Measurements from ENCODE around the gene ST14.
A peak's percentile ranks its signal among the peaks of the same experiment; 100 is the strongest.
"Not testable (repeated sequence)": the region's sequence is repeated elsewhere in the genome, so short reads cannot be mapped to it uniquely, and the experiment has no call there.

ST14 gene

GRCh38 chr11:130165601-130166456 is 6.2 kb downstream of the ST14 start:
- peak; percentile 55 for DNase-seq

- peak; percentile 53 for DNase-seq
Observed at GRCh38 chr11:130166457-130166784, 6.8 kb downstream of the ST14 start.

GRCh38 chr11:130167146-130167545 is 7.6 kb downstream of the ST14 start:
- no peak for DNase-seq

- no peak for DNase-seq
Observed at GRCh38 chr11:130168105-130168504, 8.5 kb downstream of the ST14 start.

DNA sequence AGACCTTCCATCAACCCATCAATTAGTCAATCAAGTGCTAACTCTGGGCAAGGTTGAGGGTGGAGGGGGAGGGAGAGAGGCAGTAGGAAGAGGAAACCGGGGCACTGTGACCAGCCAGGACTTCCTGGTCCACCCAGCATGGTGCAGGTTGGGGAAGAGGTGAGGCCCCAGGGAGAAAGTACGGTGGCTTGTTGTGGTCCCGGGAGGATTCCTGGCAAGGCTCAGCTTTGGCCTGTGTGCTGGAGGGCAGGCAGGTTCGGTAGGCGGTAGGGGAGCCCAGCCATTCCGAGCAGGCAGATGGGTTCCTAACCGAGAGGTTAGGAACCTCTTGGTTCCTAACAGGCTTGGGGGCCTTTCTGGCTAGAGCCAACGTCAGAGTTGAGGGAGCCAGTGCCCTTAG is 10.8 kb downstream of the ST14 start:
- DNase-seq, result no peak

DNA sequence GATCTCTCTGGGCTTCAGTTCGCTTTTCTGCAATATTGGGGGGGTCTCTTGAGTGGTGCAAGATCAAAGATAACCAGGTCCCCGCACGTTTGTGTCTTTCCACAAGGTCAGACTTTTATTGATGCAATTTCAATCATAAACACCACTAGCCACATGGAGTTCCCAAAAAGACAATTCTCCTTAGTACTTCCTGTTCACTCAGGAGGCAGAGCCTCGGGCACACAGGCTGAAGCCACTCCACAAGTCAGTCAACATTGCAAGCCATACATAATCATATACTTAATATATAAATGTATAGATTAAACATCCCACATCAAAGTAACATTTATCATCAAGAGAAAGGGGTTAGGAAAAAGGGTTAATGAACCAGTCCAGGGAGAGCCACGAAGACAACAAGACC is 12.0 kb downstream of the ST14 start:
- no peak for DNase-seq

GRCh38 chr11:130172001-130172400 is 12.4 kb downstream of the ST14 start:
- DNase-seq, result not testable (repeated sequence)

GRCh38 chr11:130174642-130175041 is 15.1 kb downstream of the ST14 start:
- no peak for DNase-seq

GRCh38 chr11:130175898-130176297 is 16.3 kb downstream of the ST14 start:
- no peak for DNase-seq

GRCh38 chr11:130177782-130178181 is 18.2 kb downstream of the ST14 start:
- DNase-seq, result no peak

DNA sequence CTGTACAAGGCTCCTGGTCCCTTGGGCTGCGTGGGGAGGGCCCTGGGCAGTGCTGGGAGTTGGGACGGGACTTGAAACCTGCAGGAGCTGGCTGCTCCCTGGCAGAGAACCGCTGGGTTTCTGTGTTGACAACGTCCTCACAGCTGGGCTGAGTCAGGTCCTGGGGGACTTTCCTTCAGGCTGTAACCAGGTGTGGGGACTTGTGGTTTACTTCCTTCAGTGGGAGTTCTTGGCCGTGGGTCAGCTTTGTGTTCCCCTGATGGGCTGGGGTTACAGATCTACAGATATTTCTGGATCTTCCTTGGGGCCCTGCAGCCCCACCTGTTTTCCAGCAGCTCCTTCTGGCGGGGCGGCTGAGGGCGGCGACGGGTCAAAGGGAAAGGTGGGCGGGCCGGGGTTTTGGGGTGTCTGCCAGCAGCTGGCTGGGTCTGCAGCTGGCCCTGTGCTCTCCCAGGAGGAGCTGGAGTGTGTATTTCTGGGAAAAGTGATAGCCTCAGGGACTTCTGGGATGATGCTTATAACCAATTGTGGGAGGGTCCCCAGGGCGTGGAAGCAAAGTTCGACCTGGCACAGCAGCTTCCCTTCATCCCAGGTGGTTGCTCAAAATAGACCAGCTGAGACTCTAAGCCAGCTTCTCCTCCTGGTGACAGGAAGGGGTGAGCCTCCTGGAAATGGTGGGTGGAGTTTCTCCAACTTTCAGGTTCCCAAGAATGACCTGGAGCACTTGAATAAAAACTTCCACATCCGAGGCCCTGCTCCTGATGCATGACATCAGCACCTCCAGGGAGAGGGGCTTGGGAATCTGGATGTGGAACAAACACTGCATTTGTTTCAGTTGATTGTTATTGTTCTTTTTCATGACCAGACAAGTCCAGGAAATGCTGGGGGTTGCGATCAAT is 19.1 kb downstream of the ST14 start:
- no peak for DNase-seq

DNA sequence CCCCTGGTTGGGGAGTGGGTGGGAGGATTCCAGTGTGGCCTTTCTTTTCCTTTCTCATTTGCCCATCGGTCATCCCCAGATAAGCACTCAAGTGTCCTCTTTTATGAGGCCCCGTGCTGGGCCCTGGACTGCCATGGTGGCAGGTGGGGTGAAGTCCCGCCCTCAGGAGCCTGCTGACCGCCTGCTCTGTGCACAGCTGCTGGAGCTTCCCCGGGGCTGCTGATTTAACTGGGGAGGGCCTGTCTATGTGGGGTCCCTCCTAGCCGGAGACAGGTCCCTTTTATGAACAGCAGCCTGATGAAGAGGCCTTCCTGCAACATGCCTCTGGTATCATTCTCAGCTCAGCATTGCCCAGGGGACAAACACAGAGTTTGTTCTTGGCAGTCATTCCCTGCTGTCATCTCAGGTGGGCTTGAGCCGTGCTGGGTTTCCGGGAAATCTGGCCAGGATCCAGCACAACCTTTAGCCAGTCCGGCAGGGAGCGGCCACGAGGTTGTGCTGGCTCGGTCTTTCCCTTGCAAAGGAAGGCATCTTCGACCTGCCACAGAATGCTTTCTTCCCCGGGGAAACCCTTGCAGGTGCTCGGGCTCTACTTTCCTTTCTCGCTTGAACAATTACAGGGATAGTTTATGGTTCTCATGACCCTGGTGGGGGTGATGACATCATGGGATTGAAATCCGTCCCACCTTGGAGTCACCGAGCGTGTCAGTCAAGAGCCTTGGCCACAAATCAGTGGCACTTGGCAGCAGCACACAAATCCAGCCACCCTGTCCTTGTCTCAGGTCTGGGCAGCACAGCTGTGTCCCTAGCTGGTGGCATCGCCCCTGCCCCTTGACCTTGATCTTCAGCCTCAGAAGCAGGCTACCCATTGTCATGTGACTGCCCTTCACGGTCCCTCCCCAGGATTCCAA is 20.1 kb downstream of the ST14 start:
- no peak for DNase-seq

DNA sequence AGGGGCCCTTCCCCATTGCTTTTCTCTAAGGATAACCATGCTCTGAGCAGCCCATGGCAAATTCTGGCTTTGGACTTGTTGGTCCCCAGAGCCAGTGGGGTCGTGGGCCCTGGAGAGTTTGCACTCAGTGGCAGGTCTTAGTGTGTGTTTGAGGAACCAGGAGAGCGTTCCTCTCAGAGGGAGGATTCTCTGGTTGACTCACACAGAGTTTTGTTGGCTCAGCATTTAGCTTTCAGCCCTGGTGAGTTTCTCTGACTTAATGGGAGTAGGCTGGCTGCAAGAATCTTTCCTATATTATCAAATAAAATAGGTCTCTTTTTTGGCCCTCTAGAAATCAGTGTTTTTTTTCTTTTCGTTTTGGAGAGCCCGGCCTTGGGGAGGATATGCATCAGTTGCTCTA is 20.9 kb downstream of the ST14 start:
- DNase-seq, result no peak

DNA sequence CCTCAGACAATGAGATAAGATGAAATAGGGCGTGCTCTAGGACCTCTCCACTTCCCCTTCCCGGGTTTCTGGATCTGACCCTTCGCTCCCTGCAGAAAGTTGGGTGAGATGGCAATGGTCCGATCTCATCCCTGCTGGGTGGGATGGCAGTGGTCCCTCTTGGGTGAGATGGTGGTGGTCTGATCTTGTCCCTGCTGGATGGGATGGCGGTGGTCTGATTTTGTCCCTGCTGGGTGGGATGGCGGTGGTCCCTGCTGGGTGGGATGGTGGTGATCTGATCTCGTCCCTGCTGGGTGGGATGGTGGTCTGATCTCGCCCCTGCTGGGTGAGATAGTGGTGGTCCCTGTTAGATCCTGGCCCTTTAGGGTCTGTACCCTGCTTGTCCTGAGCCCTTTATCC is 21.3 kb downstream of the ST14 start:
- no peak for DNase-seq

DNA sequence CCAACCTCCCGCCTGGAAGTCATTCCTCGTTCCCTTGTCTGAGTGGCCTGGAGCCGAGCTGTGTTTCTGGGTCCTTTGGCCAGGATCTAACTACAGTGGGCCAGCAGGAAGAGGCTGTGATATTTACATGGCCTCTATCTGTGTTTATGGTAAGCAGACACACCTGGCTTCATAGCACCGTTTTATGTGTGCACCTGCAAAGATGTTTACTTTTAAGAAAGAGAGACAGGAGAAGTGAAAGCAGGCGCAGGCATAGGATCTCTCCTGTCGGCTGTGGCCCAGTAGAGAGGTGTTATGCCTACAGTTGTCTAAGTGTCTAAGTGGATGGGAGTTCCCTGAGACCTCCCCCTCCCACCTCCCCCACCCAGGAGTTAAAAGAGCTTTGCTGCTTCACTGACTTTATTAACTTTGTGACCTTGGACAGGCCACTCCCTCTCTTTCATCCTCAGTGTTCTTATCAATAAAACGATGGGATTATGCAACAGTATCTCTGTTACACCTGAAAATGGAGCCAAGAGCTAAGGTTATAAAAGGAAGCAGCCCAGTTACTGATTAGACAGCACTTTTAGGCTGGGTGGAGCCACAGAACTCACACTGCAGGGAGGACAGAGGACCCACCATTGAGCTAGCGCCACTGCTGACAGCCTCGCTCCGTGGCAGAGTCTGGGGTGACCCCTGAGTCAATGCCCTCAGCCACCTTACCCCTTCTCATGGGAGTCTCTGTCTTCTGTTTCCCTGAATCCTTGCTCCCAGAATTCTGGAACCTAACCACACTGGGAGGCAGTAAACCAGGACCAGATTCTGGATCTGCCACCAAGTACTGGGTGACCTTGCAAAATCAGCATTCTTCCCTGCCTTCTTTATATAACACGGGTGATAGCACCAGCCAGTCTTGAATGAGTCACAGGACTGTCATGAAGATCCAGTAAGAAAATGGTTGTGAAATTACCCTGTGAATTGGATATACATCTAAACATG is 22.0 kb downstream of the ST14 start:
- peak; percentile 55 for DNase-seq

DNA sequence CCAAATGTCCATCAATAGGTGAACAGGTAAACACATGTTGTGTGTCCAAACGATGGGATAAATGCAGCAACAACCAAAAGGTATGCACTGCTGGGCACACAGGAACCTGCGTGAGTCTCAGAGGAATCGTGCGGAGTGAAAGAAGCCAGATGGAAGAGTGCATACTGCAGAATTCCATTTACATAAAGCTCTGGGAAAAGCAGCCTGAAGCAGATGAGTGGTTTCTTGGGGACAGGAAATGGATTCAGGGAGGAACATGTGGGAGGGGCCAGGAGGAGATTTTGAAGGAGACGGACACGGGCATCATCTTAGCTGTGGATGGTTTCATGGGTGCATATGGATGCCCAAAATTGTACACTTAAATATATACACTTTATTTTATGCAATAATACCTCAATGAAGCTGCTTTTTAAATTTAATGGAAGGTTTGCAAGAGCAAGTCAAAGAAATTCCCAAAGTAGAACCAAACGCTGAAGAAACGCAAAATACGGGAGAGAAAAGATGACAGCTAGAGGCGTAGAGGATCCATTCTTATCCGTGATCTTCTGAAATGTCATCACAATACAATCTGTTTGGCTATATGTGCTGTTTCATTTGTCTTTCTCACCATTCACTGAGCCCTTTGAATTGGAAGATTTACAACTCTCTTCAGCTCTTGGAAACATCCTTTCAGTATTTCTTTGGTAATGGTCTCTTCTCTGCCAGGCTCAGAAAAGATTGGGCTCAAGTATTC is 24.5 kb downstream of the ST14 start:
- DNase-seq, result no peak

DNA sequence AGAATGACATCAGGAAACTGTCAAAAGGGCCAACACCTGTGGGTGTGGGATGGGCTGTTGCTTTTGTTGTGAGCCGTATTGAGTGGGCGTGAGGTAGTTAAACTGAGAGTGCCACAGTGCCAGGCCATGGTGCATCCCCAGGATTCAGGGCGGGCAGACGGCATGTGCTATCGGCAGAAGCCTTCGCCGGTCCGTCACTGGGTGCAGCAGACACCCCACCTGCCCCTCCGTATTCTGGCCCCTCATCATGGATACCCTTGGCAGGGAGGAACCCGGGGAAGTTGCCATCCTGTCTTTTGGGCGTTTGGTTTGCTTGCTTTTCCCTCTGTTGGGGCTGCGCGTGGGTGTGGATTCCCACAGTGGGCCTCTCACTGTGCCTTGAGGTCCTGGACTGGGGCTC is 27.5 kb downstream of the ST14 start:
- DNase-seq, result no peak

GRCh38 chr11:130188047-130188446 is 28.5 kb downstream of the ST14 start:
- no peak for DNase-seq

GRCh38 chr11:130188585-130189347 is 29.2 kb downstream of the ST14 start:
- no peak for DNase-seq

DNA sequence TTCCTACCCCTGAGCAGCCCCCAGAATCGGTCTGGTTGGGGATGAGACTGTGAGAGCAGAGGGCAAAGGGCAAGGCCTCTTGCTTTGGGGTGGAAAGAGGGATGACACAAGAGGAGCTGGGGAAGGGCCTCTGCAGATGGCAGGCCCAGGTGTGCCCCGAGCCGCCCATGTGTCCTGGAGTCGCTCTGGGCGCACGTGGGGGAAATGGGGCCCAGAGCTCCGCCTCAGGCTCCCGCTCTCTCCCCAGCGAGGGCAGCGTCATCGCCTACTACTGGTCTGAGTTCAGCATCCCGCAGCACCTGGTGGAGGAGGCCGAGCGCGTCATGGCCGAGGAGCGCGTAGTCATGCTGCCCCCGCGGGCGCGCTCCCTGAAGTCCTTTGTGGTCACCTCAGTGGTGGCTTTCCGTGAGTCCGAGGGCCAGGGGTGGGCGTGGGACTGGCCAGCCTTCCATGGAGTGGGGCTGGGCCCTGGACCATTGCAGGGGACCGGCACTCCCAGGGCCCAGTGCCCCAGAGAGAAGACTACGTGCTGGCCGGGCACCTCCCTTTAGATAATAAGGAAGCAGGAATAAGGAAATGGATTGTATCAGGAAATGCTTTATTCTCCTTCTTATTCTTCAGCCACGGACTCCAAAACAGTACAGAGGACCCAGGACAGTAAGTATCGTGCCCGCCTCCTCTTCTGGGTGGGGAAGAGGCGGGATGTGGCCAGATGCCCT is 30.1 kb downstream of the ST14 start:
- DNase-seq, result no peak

Data from CD4-positive, alpha-beta T cell treated with Interleukin-15 for 1 hour (primary cell).